ENCODE data around the gene FUT9. TPM values are rescaled to one million over a fixed set of nuclear protein-coding genes. Genes with fewer than 3 reads are reported as not detected.

Gene FUT9
- 0.04 TPM in 1 of 2 replicates, not detected in the other for total RNA-seq (2014; rRNA removed)
- Bru-seq, nascent RNA, result percentile 3 among the genes with signal in this experiment
- percentile 2 among the genes with signal in this experiment for BruChase-seq, experiment 1, labeled RNA remaining after a 6-hour chase
- BruChase-seq, experiment 2, labeled RNA remaining after a 2-hour chase, result percentile 3 among the genes with signal in this experiment
- long read RNA-seq, result 0 reads

- TF ChIP-seq CTCF (conservative IDR thresholded peaks at IDR 0.05; ENCODE audit: low read depth, low read length), result no peak
- no peak for TF ChIP-seq EZH2phosphoT487 (IDR thresholded peaks at IDR 0.05; ENCODE audit: borderline replicate concordance, low read length)
- TF ChIP-seq EZH2 (IDR thresholded peaks at IDR 0.05; ENCODE audit: low read length, unreplicated experiment), result no peak
- Histone ChIP-seq H3K4me2 (ENCODE audit: low read length) (no peak within 1 kb of the TSS), H3K27ac (ENCODE audit: low read length) (no peak within 1 kb of the TSS), H2AFZ (ENCODE audit: low read length) (no peak within 1 kb of the TSS), H3K9ac (ENCODE audit: low read length) (no peak within 1 kb of the TSS), H3K4me3 (ENCODE audit: low read length) (no peak within 1 kb of the TSS), H3K9me3 (ENCODE audit: low read length) (no peaks in the 10 kb centered on the region), H3K9me2 (replicated peaks; ENCODE audit: low read length) (no peaks in the 10 kb centered on the region), H3K36me3 (ENCODE audit: low read depth, low read length) (no peaks in the 10 kb centered on the region), H4K20me1 (ENCODE audit: low read length) (no peaks in the 10 kb centered on the region), H3F3A (ENCODE audit: low read length, unreplicated experiment) (no peaks in the 10 kb centered on the region), H3K27me3 (ENCODE audit: low read length) (no peaks in the 10 kb centered on the region), H3K4me1 (ENCODE audit: insufficient read depth, low read length) (no peaks in the 10 kb centered on the region), H3K79me2 (ENCODE audit: low read length) (no peaks in the 10 kb centered on the region)
- no TSS peak for BruUV-seq (replicated peaks)
- CTCF ChIA-PET, result no interaction called here
- DNase-seq, result no peak
- no peak for ATAC-seq
- POLR2A ChIA-PET (ENCODE audit: unreplicated experiment), result no interaction called here
- intact Hi-C loops (cut with micrococcal nuclease), result no loop called here
Observed at GRCh38 chr6:96015518-96016333, at the start of gene FUT9. Gene FUT9, plus strand, starts transcription at chr6:96015974. Its CDS starts 187,182 bp downstream, at chr6:96203156.

DNA sequence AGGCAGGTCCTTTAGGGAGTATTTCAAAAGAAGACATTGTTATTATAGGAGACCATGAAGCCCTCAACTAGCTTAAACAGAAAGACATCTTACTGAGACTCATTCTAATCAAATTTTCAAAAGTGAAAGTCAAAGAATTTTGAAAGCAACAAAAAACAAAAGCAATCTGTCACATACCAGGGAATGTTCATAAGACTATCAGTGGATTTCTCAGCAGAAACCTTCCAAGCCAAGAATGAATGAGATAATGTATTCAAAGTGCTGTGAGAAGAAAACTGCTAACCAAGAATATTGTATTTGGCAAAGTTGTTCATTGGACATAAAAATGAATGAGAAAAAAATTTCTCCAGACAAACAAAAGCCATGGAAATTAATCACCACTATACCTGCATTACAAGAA, 48.2 kb upstream of the FUT9 start:
- no peaks in the 10 kb centered on the region for H3F3A ChIP-seq (ENCODE audit: low read length, unreplicated experiment)
- H3K4me2 ChIP-seq (ENCODE audit: low read length), result no peak overlapping the region
- DNase-seq (no peak), ATAC-seq (no peak)
- no peaks in the 10 kb centered on the region for H4K20me1 ChIP-seq (ENCODE audit: low read length)
- no peak for TF ChIP-seq EZH2 (IDR thresholded peaks at IDR 0.05; ENCODE audit: low read length, unreplicated experiment)
- TF ChIP-seq EZH2phosphoT487 (IDR thresholded peaks at IDR 0.05; ENCODE audit: borderline replicate concordance, low read length), result no peak
- TF ChIP-seq CTCF (conservative IDR thresholded peaks at IDR 0.05; ENCODE audit: low read depth, low read length), result no peak
- intact Hi-C loops (cut with micrococcal nuclease), result no loop called here
- no peaks in the 10 kb centered on the region for H3K9me2 ChIP-seq (replicated peaks; ENCODE audit: low read length)
- H3K4me3 ChIP-seq (ENCODE audit: low read length), result no peak overlapping the region
- H2AFZ ChIP-seq (ENCODE audit: low read length), result no peak overlapping the region
- POLR2A ChIA-PET (ENCODE audit: unreplicated experiment), result no interaction called here
- H3K9me3 ChIP-seq (ENCODE audit: low read length), result no peaks in the 10 kb centered on the region
- no peak overlapping the region for H3K9ac ChIP-seq (ENCODE audit: low read length)
- H3K27ac ChIP-seq (ENCODE audit: low read length), result no peak overlapping the region
- H3K27me3 ChIP-seq (ENCODE audit: low read length), result no peaks in the 10 kb centered on the region
- no peaks in the 10 kb centered on the region for H3K79me2 ChIP-seq (ENCODE audit: low read length)
- BruUV-seq (replicated peaks), result no TSS peak
- H3K4me1 ChIP-seq (ENCODE audit: insufficient read depth, low read length), result no peaks in the 10 kb centered on the region
- no peaks in the 10 kb centered on the region for H3K36me3 ChIP-seq (ENCODE audit: low read depth, low read length)
- CTCF ChIA-PET, result no interaction called here

- no peaks in the 10 kb centered on the region for H3K36me3 ChIP-seq (ENCODE audit: low read depth, low read length)
- intact Hi-C loops (cut with micrococcal nuclease), result no loop called here
- no peaks in the 10 kb centered on the region for H3K79me2 ChIP-seq (ENCODE audit: low read length)
- no peaks in the 10 kb centered on the region for H3K27me3 ChIP-seq (ENCODE audit: low read length)
- H4K20me1 ChIP-seq (ENCODE audit: low read length), result no peaks in the 10 kb centered on the region
- BruUV-seq (replicated peaks), result no TSS peak
- DNase-seq (peak; percentile 53), ATAC-seq (no peak)
- no peak overlapping the region for H3K4me3 ChIP-seq (ENCODE audit: low read length)
- no peak overlapping the region for H3K9ac ChIP-seq (ENCODE audit: low read length)
- no peak overlapping the region for H3K4me2 ChIP-seq (ENCODE audit: low read length)
- no peaks in the 10 kb centered on the region for H3F3A ChIP-seq (ENCODE audit: low read length, unreplicated experiment)
- no peak overlapping the region for H3K27ac ChIP-seq (ENCODE audit: low read length)
- ChIA-PET POLR2A (ENCODE audit: unreplicated experiment) (no interaction called here), CTCF (no interaction called here)
- peaks cover 20% of the 10 kb centered on the region for H3K4me1 ChIP-seq (ENCODE audit: insufficient read depth, low read length)
- H3K9me2 ChIP-seq (replicated peaks; ENCODE audit: low read length), result no peaks in the 10 kb centered on the region
- H2AFZ ChIP-seq (ENCODE audit: low read length), result no peak overlapping the region
- H3K9me3 ChIP-seq (ENCODE audit: low read length), result no peaks in the 10 kb centered on the region
- no peak for TF ChIP-seq EZH2 (IDR thresholded peaks at IDR 0.05; ENCODE audit: low read length, unreplicated experiment)
- TF ChIP-seq CTCF (conservative IDR thresholded peaks at IDR 0.05; ENCODE audit: low read depth, low read length), result no peak
- no peak for TF ChIP-seq EZH2phosphoT487 (IDR thresholded peaks at IDR 0.05; ENCODE audit: borderline replicate concordance, low read length)
Observed at GRCh38 chr6:95973976-95974375, 41.8 kb upstream of the FUT9 start.

Data from PC-3 (cell line).